Peyer's patch (tissue), 4 donors: ENCODE measurements around the gene NKX6-2.

Experiments
- CTCF ChIP-seq, 6 experiments: fragments of 450-650 bp in 4 of 6; fragments of 200-600 bp in 2 of 6; sonication (generic) in 1 of 6; IDR thresholded peaks; one replicate each; pipeline ENCODE4 v1.5.1; 2017 to 2019; ENCODE audit warnings: antibody characterized with exemption in 6 of 6, mild to moderate bottlenecking in 3 of 6, moderate library complexity in 1 of 6
- POLR2A ChIP-seq, 2 donors: fragments of 450-650 bp; IDR thresholded peaks; one replicate each; pipeline ENCODE4 v1.5.1; 2017; ENCODE audit warnings: antibody characterized with exemption in 2 of 2, mild to moderate bottlenecking in 2 of 2, moderate library complexity in 2 of 2

- TF ChIP-seq CTCF (IDR thresholded peaks at IDR 0.05) (no peak), POLR2A (IDR thresholded peaks at IDR 0.05) (no peak)
These were observed 9.8 kb downstream of the NKX6-2 start for GRCh38 chr10:132776186-132776585.
